Amniotic epithelial cell (primary cell): ENCODE data around the gene HSPG2.
"Not testable (repeated sequence)": the region's sequence is repeated elsewhere in the genome, so short reads cannot be mapped to it uniquely, and the experiment has no call there.

ENCODE experiments used
- DNase-seq: peaks from one replicate; pipeline ENCODE4 v3.0.0-alpha.2; 2010; ENCODE audit warnings: low read depth

Gene HSPG2

DNA sequence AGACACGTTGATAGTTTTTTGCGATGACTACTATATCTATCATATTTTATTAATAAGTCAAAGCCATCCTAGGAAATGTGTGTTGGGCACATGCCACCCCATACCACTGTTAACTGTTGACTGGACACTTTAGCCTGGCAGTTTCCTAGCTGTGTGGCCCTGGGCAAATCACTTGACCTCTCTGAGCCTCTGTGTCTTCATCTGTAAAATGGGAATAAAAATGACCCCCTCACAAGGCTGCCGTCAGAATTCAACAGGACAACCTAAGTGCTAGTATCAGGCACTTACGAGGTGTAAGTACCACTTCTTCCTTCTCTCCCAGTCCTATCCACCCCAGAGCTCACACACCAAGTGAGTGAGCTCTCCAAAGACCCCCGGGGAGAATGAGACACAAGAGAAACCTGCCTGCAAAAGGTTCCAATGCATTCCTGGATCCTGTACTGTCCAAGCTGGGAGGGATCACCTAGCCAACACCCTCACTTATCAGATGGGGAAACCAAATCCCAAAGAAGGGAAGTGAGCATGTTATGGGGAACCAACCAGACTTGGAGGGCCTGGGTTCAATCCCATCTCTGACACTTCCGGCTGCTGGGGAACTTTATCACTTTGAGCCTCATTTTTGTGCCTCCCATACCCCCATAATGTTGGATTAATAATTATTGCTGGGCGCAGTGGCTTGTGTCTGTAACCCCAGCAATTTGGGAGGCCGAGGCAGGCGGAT, 24.9 kb downstream of the HSPG2 start:
- no peak for DNase-seq

DNA sequence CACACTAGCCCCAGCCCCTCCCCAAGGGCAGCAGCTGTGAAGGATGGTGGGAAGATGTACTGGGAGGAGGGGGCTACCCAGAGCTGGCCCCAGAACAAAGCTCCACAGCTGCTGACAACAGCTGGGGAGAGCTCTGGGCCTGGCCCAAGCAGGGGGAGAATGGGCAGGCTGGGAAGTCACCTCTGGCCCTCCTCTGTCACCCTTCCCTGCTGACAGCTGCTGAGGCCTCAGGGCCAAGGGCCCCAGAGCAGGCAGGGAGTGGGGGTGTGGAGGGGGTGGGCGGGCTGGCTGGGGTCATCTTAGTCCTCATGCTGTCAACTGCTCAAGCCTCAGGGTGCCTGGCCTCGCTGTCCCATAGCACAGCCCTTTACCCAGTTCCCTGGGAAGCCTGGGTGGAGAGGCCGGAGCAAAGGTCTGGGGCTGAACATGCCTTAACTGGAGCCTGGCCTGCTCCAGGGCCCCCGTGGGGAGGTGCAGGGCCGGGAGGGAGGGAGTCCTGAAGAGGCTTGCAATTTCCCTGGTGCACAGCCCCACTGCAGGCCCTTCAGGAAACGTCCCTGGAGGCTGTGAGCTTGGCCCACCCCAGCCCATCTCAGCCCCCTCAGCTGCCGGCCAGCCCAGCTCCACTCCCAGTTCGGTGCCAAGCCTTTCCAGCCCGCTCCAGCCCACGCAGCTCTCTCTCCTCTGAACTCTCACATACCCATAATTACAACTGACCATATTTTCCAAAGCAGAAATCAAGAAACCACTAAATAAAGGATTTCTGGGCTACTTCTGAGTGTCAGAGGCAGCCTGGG, 25.7 kb downstream of the HSPG2 start:
- DNase-seq, result peak; percentile 44

DNA sequence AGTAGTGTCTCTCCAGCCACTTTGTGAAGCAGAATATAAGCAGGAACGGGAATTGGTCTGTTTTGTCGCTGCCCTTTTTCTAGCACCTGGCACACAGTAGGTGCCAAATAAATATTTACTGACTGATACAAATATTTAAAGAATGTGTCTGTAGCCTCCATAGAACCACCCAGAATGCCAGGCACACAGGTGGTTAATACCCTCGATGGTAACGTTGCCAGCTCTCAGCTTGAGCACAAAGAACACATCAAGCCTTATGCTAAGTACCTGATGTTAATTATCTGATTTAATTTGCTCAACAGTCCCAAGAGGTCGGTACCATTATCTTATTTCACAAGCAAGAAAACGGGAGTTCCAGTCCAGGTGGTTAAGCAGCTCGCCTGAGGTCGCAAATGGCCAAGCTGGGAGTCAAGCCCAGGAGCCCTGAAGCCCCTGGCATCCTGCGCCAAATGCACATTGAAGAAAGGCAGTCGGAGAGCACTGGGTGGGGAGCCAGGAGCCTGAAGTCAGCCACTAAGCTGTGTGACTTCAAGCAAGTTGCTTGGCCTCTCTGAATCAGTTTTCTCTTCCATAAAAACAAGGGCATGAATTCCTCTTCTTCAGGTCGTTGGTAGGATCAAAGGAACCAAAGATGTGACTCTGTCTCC, 26.4 kb downstream of the HSPG2 start:
- DNase-seq, result no peak

DNA sequence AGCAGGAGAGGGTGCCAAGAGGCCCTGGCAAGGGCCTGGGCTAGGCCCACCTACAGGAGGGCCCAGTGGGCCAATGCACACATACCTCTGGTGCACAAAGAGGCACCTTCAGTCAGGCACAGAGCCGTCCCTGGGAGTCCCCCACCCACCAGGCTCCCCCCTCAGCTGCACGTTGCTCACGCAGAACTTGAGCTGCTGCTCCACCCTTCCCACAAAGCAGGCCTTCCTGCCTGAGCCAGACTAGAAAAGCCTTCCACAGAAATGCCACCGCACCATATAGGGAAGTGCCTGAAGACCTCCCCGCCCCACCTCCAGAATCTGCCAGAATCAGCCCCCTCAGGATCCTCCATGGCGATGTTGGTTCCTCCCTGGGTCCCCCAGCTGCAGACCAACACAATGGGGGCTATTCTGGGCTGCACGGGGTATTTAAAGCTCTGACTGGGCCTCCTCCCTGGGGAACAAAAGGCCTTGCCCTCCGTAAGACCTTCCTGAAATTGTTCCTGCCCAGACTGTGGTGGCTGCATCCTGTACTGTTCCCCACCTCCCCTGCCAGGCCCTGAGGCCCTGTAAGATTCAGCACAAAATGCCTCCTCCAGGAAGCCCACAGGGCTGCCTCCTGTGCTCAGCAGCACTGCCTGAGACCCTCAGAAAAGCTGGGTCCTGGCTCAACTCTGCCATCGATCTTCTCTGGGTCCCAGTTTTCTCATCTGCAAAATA, 27.2 kb downstream of the HSPG2 start:
- peak; percentile 63 for DNase-seq

DNA sequence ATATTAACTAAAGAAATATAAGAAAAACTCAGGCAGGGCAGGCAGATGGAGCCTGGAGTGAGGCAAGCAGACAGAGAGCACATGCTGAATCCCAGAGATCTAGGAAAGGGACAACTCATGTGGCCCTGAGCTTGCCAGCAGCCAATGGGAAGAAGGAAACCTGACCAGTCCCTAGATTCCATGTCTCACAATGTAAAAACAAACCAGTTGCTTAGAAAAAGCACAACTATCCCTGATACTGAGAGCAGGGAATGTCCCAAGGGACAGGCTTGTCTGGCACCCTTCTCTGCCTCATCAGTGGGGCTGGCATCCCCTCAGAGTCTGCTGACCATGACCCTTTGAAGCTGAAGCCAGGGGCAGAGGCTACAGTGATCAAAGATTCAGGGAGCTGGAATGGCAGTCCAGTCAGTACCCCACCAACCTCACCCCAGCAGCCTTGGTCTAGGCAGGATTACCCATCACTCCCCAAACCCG, 27.8 kb downstream of the HSPG2 start:
- DNase-seq, result no peak

DNA sequence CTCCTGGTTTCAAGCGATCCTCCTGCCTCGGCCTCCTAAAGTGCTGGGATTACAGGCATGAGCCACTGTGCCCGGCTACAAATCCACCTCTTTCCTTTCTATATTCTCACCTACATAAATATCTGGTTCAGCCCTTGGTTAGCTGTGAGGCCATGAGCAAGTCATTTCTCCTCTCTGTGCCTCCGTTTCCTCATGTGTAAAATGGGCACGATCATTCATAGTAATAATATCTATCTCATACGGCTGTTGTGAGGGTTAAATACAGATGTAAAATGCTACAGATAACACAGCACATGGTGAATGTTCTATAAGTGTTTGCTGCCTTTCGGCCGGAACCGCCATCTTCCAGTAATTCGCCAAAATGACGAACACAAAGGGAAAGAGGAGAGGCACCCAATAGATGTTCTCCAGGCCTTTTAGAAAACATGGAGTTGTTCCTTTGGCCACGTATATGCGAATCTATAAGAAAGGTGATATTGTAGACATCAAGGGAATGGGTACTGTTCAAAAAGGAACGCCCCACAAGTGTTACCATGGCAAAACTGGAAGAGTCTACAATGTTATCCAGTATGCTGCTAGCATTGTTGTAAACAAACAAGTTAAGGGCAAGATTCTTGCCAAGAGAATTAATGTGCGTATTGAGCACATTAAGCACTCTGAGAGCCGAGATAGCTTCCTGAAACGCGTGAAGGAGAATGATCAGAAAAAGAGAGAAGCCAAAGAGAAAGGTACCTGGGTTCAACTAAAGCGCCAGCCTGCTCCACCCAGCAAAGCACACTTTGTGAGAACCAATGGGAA, 29.2 kb downstream of the HSPG2 start:
- DNase-seq, result not testable (repeated sequence)

DNA sequence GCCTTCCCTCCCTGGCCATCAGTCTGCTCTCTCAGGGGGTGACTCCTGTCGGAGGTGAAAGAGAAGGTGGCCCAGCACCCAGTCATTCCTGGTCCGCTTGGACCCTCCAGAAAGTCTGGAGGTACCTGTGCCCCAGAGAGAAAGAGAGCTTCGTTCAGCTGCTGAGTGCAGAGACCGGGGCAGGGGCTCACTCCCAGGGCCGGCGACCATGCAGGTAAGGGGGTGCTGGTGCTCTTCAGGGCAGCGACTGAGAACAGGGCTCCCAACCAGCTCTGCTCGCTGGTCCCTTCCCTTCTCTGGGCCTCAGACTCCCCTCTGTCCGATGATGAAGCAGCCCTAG, 30.1 kb downstream of the HSPG2 start:
- no peak for DNase-seq

DNA sequence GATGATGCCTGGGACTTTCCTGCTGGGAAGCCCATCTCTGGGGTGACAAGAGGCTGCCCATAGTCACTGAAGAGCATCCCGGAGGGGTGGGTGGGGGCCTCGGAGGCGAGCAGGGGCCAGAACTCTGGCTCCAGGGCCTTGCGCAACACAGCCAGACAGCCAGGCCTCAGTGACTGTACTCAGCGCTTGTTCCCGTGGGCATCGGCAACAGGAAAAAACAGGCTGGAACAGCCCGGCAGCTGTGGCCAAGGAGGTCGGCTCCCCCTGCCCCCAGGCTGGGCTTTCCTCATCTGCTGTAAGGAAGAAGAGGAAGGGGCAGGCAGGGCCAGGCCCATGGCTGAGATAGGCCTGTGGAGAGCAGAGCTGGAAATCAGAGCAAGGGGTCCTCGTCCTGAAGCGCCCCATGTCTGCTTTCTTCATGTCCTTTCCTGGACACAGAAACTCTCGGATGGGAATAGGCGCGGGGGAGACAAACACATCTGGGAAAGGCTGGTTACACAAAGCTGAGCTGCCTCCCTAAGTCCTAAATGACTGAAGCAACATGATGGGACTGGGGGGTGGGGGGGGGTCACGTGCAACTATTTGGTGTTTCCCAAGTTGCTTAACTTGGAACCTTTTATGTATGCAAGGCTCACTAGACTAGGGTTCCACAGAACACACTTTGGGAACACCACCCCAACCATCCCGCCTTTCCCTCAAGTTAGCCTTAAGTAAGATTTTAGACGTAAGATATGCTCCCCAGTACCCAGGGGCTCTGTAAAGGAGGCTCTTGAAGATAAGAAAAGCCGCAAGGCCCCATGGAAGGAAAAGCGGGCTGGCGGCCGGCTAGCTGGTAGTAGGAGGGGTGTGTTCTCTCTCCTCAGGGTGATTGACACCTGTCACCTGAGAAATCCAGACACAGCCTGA, 30.7 kb downstream of the HSPG2 start:
- DNase-seq, result peak; percentile 87

DNA sequence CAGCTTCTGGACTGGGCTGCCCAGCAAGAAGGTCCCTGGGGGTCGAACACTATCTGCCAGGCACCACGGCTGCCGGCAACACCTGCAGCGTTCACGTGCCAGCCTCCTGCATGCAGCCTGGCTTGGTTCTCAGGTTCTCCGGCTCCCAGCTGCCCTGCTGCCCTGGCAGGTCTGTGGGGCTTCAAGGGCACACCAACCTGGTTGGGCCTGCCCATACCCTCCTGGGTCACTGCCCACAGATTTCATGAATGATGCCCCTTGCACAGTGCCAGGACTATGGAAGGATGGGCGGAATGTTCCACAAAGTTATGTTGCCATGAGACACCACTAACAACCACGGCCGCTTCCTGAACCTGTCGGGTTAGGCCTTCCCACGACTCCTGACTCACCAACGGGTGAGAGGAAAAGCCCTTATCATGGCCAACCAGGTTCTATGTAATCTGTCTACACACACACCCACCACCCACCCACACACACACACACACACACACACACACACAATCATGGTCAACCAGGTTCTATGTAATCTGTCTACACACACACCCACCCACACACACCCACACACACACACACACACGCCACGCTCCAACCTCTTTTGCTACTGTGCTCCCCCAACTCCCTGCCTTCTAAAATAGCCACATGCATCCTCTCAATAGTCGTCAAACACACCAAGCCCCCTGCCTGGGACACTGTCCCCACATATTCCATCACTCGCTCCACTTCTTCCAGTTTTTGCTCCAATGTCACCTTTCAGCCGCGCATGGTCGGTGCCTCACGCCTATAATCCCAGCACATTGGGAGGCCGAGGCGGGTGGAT, 32.2 kb downstream of the HSPG2 start:
- DNase-seq, result peak; percentile 100

DNA sequence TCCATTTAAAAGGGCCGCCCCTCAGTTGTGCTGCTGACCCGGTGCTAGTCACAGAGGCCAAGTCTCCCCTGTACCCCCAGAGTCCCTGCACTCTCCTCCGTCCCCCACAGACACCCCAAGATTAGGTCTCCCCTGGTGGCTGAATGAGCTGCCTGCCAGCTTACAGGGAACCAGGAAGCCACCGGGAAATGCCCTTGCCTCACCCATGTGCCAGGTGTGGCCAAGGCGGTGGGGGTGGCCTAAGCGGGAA, 32.7 kb downstream of the HSPG2 start:
- DNase-seq, result no peak

DNA sequence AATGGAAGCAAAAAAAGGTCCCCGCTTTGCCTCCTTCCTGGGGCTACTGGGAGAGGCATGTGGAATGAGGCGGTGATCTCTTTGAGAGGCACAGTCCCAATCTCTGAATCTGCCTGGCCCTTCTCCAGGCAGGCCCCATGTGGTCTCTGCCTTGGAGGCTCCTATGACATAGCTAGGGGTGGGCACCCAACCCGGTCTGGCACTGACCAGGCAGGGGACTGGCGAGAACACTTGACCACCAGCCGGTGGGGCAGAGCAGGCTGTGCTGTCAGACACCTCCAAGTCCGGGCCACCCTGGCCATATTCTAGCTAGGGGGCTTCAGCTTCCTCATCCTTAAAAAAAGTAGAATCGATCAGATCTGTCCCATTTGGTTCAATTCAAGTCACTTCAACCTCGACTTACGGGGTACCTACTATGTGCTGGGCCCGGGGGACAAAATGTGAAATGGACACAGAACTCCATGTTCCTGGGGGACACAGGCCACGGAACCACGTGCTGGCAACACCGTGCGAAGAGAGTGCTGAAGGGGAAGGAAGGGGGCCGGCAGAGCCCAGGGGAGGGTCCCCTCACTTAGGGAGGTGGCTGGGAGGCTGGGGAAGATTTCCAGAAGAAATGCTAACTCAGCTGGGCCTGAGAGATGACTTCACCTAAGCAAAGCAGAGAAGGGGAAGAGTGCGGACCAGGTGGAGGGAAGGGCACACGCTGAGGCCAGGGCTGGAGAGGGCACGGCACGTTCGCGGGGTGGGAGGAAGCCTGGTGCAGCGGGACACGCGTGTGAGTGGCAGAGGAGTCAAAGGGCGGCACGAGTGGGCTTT, 33.3 kb downstream of the HSPG2 start:
- DNase-seq, result no peak

DNA sequence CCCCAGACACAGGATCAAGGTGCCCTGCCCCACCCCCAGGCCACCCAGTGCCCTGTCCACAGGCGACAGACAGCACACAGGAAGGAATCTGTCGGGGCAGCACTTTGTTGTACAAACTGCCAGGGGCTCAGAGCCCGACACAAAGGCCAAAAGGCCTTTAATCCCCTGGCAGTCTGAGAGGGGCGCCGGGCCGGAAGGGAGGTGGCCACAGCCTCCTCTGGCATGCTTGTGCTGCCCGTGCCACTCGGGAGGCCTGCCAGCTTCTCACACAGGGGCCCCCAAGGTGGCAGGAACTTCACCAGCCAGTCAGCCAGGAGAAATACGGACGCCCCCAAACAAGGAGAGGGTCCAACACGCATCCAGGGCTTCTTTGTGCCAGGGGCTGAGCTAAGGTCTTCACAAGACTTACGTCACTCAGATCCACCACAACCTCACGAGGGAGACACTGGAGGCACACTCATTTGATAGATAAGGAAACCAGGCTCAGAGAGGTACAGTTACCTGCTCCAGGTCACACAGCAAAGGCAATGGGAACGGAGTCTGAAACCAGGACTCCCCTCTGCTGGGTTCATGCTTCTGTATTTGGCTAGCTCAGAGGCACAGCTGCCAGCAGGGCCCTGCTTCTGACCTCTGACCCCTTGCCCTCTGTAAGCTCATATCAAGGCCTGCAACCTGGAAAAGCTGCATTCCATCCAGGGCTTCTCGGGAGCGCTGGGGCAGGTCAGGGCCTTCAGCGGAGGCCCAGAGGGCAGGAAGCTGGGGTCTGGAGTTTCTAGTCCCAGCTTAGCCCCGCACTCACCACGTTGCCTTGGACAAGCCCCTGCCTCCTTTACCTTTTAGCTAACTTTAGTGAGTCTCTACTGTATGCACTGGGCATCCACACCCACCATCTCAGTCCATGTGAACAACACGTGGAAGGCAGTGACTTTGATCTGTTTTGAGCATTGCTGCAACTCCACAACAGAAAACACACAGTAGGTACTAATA, 34.8 kb downstream of the HSPG2 start:
- DNase-seq, result no peak

DNA sequence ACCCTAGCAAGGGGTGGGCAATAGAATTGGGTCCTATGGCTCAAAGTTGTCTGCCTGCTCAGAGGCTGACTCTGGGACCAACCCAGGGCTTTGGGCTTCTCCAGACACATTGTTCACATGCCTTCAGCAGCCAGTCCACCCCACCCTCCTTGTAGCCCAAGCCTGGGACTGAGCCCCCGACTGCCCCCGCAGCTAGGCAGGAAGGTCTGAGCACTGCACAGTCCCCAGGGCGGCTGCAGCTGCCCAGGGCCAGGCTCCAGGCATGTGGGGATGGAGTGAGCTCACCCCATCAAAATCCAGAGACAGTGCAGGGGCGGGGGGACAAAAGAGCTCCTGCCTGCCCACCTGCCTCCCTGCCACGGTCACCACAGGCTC, 35.6 kb downstream of the HSPG2 start:
- no peak for DNase-seq

DNA sequence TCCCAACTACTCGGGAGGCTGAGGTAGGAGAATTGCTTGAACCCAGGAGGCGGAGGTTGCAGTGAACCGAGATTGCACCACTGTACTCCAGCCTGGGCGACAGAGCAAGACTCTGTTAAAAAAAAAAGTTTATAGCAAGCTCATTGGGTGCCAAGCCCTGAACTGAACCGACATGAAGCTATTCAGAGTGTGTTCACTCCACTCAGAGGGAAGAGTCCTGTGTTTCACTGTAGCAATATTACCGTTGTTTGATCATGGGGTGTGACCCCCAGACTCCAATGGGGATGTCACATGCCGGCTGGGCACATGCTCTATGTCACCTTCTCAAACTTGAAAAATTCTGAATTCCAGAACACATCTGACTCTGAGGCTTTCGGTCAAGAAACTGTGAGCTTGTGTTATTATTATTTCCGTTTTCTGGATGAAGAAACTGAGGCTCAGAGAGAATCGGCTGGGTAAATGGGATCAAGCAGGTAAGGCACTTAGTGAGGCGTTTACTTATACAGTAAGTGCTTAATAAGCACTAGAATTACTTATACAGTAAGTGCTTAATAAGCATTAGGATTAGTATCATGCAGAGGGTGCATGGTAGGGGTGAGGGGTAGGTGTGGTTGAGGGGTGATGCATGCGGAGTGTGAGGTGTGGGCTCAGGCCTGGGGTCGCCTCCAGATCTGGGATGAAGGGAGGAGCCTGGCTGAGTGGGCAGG, 36.2 kb downstream of the HSPG2 start:
- DNase-seq, result no peak

DNA sequence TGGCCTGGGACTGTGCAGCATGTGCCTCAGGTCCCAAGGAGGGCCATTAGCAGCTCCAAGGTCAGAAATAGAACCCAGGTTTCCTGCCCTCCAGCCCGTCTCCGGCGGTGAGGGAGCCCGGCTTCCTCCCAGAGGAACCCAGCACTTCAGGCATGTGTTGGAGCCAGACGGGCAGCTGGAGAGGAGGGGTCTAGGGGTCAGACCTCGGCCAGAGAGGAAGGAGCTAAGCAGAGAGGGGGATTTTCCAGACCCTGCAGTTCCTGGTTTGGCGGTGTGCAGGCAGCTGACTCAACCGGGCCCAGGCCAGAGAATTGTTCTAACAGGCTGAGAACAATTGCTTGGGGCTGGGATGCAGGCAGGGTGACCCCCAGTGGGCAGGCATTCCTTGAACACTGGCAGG, 37.1 kb downstream of the HSPG2 start:
- no peak for DNase-seq

DNA sequence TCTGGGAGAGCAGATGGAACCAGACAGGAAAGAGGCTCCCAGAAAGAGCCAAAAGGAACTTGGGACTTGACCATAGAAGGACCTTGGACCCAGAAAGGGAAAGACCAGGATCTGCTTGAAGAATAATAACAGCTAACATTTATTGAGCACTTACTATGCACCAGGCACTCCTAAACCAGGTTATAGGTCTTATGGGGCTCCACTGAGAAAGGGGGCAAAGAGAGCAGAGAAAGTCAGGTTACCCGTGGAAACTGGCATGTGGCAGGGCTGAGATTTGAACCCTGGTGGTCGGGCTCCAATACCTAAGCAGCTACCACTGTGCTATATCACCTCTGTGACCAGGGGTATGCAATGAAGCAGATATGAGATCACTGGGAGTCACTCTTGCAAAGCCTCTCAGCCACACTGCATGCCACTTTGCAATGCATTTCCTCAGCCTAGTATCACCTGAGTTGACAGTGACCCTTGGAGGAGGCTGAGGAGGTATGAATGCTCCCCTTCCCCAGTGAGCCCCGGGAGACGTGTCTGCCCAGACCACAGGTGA, 37.8 kb downstream of the HSPG2 start:
- DNase-seq, result no peak
